Measurements from ENCODE around the gene SLCO1B3. TPM values are rescaled to one million over a fixed set of nuclear protein-coding genes. Genes with fewer than 3 reads are reported as not detected.

Gene SLCO1B3
- total and polyA plus RNA-seq, 7 experiments from 2014 or later = not detected

GRCh38 chr12:20798554-20798953, 12.0 kb upstream of the SLCO1B3 start:
- Histone ChIP-seq H3K4me3 (ENCODE audit: low read length) (no peak overlapping the region), H3K9me3 (ENCODE audit: control insufficient read depth in 2 of 3, low read length in 3 of 3) (no peaks in the 10 kb centered on the region), H3K4me1 (ENCODE audit: control insufficient read depth in 2 of 2, insufficient read depth in 2 of 2, low read length in 2 of 2) (no peaks in the 10 kb centered on the region), H3K27ac (ENCODE audit: low read depth, low read length) (no peak overlapping the region), H3K36me3 (ENCODE audit: control insufficient read depth in 2 of 3, insufficient read depth in 3 of 3, low read length in 3 of 3) (no peaks in the 10 kb centered on the region), H3K27me3 (ENCODE audit: control insufficient read depth in 2 of 2, insufficient read depth in 2 of 2, low read length in 2 of 2) (no peaks in the 10 kb centered on the region)
- ATAC-seq = no peak
- CTCF ChIA-PET = no interaction called here
- peaks cover 0 to 5% (median 0%) of the 10 kb centered on the region in 11 donors for H3K9me3 Mint-ChIP-seq
- H3K27me3 Mint-ChIP-seq = peaks cover 0 to 2% (median 0%) of the 10 kb centered on the region in 5 donors
- no peaks in the 10 kb centered on the region for H3K36me3 Mint-ChIP-seq
- H3K27ac Mint-ChIP-seq = no peak overlapping the region
- POLR2A ChIA-PET = no interaction called here
- H3K4me3 Mint-ChIP-seq = no peak overlapping the region
- no peak for DNase-seq
- intact Hi-C loops (cut with micrococcal nuclease) = no loop called here
- H3K4me1 Mint-ChIP-seq = no peaks in the 10 kb centered on the region

DNA sequence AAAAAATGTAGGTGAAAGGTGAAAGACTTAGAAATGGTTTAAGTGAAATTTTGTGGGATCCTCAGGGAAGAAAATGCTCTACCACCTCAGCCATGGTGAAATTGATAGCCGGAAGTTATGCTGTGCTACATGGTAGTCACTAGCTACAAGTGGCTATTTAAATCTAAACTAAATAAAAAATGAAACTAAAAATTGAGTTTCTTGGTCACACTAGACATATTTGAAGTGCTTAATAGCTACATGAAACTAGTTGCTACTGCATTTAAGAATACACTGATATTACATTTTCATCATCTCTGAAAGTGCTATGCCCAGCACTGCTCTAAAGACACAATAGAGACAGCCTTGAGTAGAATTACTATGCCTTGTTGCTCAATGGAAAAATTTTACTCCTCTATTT, 10.3 kb upstream of the SLCO1B3 start:
- ChIA-PET POLR2A (no interaction called here), CTCF (no interaction called here)
- H3K36me3 Mint-ChIP-seq = no peaks in the 10 kb centered on the region
- no peaks in the 10 kb centered on the region for H3K27me3 ChIP-seq (ENCODE audit: control insufficient read depth in 2 of 2, insufficient read depth in 2 of 2, low read length in 2 of 2)
- no peaks in the 10 kb centered on the region for H3K4me1 Mint-ChIP-seq
- no peaks in the 10 kb centered on the region for H3K27me3 Mint-ChIP-seq
- no peaks in the 10 kb centered on the region for H3K36me3 ChIP-seq (ENCODE audit: control insufficient read depth in 2 of 3, insufficient read depth in 3 of 3, low read length in 3 of 3)
- ATAC-seq (no peak), DNase-seq (no peak)
- no peaks in the 10 kb centered on the region for H3K9me3 ChIP-seq (ENCODE audit: control insufficient read depth in 2 of 3, low read length in 3 of 3)
- no peaks in the 10 kb centered on the region for H3K9me3 Mint-ChIP-seq
- intact Hi-C loops (cut with micrococcal nuclease) = no loop called here
- H3K27ac ChIP-seq (ENCODE audit: low read depth, low read length) = no peak overlapping the region
- no peak overlapping the region for H3K4me3 Mint-ChIP-seq
- no peak overlapping the region for H3K27ac Mint-ChIP-seq
- no peaks in the 10 kb centered on the region for H3K4me1 ChIP-seq (ENCODE audit: control insufficient read depth in 2 of 2, insufficient read depth in 2 of 2, low read length in 2 of 2)
- H3K4me3 ChIP-seq (ENCODE audit: low read length) = no peak overlapping the region

DNA sequence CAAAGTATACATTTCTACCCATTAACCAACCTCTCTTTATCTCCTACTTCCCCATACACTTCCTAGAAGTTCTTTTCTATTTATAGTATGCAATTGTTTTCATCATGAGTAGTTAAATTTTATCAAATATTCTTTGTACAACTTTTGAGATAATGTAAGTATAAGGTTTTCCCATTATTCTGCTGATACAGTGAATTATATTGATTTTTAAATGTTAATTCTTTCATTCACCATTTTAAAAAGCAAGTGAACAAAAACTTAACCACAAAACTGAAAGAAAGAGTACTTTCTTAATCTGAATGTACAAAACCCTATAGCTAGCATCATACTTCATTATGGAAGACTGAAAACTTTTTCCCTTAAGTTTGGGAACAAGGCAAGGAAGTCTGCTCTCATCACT, 9.5 kb upstream of the SLCO1B3 start:
- POLR2A ChIA-PET = no interaction called here
- no peak overlapping the region for H3K4me3 Mint-ChIP-seq
- ATAC-seq = no peak

GRCh38 chr12:20805921-20806320, 4.6 kb upstream of the SLCO1B3 start:
- Mint-ChIP-seq H3K4me3 (no peak overlapping the region), H3K27ac (no peak overlapping the region), H3K36me3 (no peaks in the 10 kb centered on the region), H3K27me3 (no peaks in the 10 kb centered on the region), H3K4me1 (no peaks in the 10 kb centered on the region), H3K9me3 (peaks cover 0 to 7% (median 0%) of the 10 kb centered on the region in 11 donors)
- Histone ChIP-seq H3K27ac (ENCODE audit: low read depth, low read length) (no peak overlapping the region), H3K9me3 (ENCODE audit: control insufficient read depth in 2 of 3, low read length in 3 of 3) (no peaks in the 10 kb centered on the region), H3K4me1 (ENCODE audit: control insufficient read depth in 2 of 2, insufficient read depth in 2 of 2, low read length in 2 of 2) (no peaks in the 10 kb centered on the region), H3K36me3 (ENCODE audit: control insufficient read depth in 2 of 3, insufficient read depth in 3 of 3, low read length in 3 of 3) (no peaks in the 10 kb centered on the region), H3K4me3 (ENCODE audit: low read length) (no peak overlapping the region), H3K27me3 (ENCODE audit: control insufficient read depth in 2 of 2, insufficient read depth in 2 of 2, low read length in 2 of 2) (no peaks in the 10 kb centered on the region)
- ChIA-PET POLR2A (no interaction called here), CTCF (no interaction called here)
- no peak for DNase-seq
- no peak for ATAC-seq
- intact Hi-C loops (cut with micrococcal nuclease) = no loop called here

More for the DNA sequence above, 9.5 kb upstream of the SLCO1B3 start:
- H3K27ac ChIP-seq (ENCODE audit: low read depth, low read length) = no peak overlapping the region
- no peaks in the 10 kb centered on the region for H3K9me3 Mint-ChIP-seq
- H3K9me3 ChIP-seq (ENCODE audit: control insufficient read depth in 2 of 3, low read length in 3 of 3) = no peaks in the 10 kb centered on the region
- no peak overlapping the region for H3K4me3 ChIP-seq (ENCODE audit: low read length)
- H3K36me3 ChIP-seq (ENCODE audit: control insufficient read depth in 2 of 3, insufficient read depth in 3 of 3, low read length in 3 of 3) = no peaks in the 10 kb centered on the region
- CTCF ChIA-PET = no interaction called here
- DNase-seq = no peak
- intact Hi-C loops (cut with micrococcal nuclease) = no loop called here
- no peaks in the 10 kb centered on the region for H3K36me3 Mint-ChIP-seq
- no peaks in the 10 kb centered on the region for H3K27me3 Mint-ChIP-seq
- H3K4me1 ChIP-seq (ENCODE audit: control insufficient read depth in 2 of 2, insufficient read depth in 2 of 2, low read length in 2 of 2) = no peaks in the 10 kb centered on the region
- H3K27me3 ChIP-seq (ENCODE audit: control insufficient read depth in 2 of 2, insufficient read depth in 2 of 2, low read length in 2 of 2) = no peaks in the 10 kb centered on the region
- H3K4me1 Mint-ChIP-seq = no peaks in the 10 kb centered on the region
- H3K27ac Mint-ChIP-seq = no peak overlapping the region

DNA sequence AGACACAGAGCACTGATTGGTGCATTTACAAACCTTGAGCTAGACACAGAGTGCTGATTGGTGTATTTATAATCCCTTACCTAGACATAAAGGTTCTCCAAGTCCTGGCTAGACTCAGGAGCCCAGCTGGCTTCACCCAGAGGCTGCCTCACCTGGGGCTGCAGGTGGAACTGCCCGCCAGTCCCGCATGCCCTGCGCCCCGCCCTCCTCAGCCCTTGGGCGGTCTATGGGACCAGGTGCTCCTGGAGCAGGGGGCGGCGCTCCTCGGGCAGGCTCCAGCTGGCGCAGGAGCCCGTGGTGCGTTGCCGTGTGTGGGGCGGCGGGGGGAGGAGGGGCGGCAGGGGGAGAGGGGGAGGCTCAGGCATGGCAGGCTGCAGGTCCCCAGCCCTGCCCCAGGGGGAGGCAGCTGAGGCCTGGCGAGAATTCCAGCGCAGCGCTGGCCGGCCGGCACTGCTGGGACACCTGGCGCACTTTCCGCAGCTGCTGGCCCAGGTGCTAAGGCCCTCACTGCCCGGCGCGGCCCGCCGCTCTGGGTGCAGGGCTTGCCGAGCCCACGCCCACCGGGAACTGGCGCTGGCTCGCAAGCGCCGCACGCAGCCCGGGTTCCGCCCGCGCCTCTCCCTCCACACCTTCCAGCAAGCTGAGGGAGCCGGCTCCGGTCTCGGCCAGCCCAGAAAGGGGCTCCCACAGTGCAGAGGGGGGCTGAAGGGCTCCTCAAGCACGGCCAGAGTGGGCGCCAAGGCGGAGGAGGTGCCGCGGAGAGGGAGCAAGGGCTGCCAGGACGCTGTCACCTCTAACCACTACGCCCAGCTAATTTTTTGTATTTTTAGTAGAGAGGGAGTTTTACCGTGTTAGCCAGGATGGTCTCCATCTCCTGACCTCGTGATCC, 3.1 kb upstream of the SLCO1B3 start:
- ATAC-seq (no peak), DNase-seq (no peak)
- H3K9me3 Mint-ChIP-seq = peaks cover 0 to 7% (median 2%) of the 10 kb centered on the region in 11 donors
- ChIA-PET POLR2A (no interaction called here), CTCF (no interaction called here)
- Histone ChIP-seq H3K4me3 (ENCODE audit: low read length) (no peak overlapping the region), H3K9me3 (ENCODE audit: control insufficient read depth in 2 of 3, low read length in 3 of 3) (no peaks in the 10 kb centered on the region), H3K4me1 (ENCODE audit: control insufficient read depth in 2 of 2, insufficient read depth in 2 of 2, low read length in 2 of 2) (no peaks in the 10 kb centered on the region), H3K27ac (ENCODE audit: low read depth, low read length) (no peak overlapping the region), H3K27me3 (ENCODE audit: control insufficient read depth in 2 of 2, insufficient read depth in 2 of 2, low read length in 2 of 2) (no peaks in the 10 kb centered on the region), H3K36me3 (ENCODE audit: control insufficient read depth in 2 of 3, insufficient read depth in 3 of 3, low read length in 3 of 3) (no peaks in the 10 kb centered on the region)
- no peaks in the 10 kb centered on the region for H3K4me1 Mint-ChIP-seq
- intact Hi-C loops (cut with micrococcal nuclease) = no loop called here
- H3K27ac Mint-ChIP-seq = no peak overlapping the region
- H3K36me3 Mint-ChIP-seq = no peaks in the 10 kb centered on the region
- H3K27me3 Mint-ChIP-seq = no peaks in the 10 kb centered on the region
- no peak overlapping the region for H3K4me3 Mint-ChIP-seq

DNA sequence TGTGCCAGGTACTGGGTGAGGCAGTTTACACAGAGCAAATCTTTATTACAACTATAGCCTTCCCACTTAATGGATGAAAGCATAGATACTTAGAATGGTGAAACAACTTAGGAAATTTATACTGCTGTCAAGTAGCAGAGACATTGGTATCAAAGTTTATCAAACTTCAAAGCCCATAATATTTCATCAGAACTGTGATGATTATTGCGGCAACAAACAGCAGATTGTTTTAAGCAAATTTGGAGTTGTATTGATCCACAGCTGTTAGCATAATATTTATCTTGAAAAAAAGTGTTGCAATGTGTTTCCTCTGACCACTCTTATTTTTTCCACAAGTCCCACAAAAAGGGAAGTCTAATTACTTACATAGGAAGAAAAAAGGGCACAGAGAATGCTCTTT, 2.0 kb upstream of the SLCO1B3 start:
- Histone ChIP-seq H3K4me1 (ENCODE audit: control insufficient read depth in 2 of 2, insufficient read depth in 2 of 2, low read length in 2 of 2) (no peaks in the 10 kb centered on the region), H3K27ac (ENCODE audit: low read depth, low read length) (no peak overlapping the region), H3K9me3 (ENCODE audit: control insufficient read depth in 2 of 3, low read length in 3 of 3) (no peaks in the 10 kb centered on the region), H3K27me3 (ENCODE audit: control insufficient read depth in 2 of 2, insufficient read depth in 2 of 2, low read length in 2 of 2) (no peaks in the 10 kb centered on the region), H3K4me3 (ENCODE audit: low read length) (no peak overlapping the region), H3K36me3 (ENCODE audit: control insufficient read depth in 2 of 3, insufficient read depth in 3 of 3, low read length in 3 of 3) (no peaks in the 10 kb centered on the region)
- ATAC-seq = no peak
- H3K4me1 Mint-ChIP-seq = no peaks in the 10 kb centered on the region
- ChIA-PET POLR2A (no interaction called here), CTCF (no interaction called here)
- no peak for DNase-seq
- intact Hi-C loops (cut with micrococcal nuclease) = no loop called here
- H3K9me3 Mint-ChIP-seq = peaks cover 0 to 7% (median 2%) of the 10 kb centered on the region in 11 donors
- H3K27ac Mint-ChIP-seq = no peak overlapping the region
- H3K36me3 Mint-ChIP-seq = no peaks in the 10 kb centered on the region
- no peak overlapping the region for H3K4me3 Mint-ChIP-seq
- no peaks in the 10 kb centered on the region for H3K27me3 Mint-ChIP-seq

DNA sequence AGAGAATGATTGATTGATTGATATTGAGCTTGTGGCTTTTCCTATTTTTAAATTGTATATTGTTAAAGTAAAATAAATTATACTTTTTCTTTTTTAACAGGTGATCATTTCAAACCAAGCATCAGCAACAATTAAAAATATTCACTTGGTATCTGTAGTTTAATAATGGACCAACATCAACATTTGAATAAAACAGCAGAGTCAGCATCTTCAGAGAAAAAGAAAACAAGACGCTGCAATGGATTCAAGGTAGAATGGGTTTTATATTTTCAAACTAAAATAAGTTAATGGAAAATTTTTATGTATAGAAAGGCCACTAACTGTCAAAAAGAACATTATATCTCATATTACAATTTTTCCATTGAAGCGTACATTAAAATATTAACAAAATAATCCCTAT, 5.1 kb downstream of the SLCO1B3 start:
- Mint-ChIP-seq H3K9me3 (peaks cover 0 to 17% (median 5%) of the 10 kb centered on the region in 11 donors), H3K36me3 (no peaks in the 10 kb centered on the region), H3K4me3 (no peak overlapping the region), H3K27ac (no peak overlapping the region), H3K4me1 (no peaks in the 10 kb centered on the region), H3K27me3 (no peaks in the 10 kb centered on the region)
- no peaks in the 10 kb centered on the region for H3K36me3 ChIP-seq (ENCODE audit: control insufficient read depth in 2 of 3, insufficient read depth in 3 of 3, low read length in 3 of 3)
- no peaks in the 10 kb centered on the region for H3K4me1 ChIP-seq (ENCODE audit: control insufficient read depth in 2 of 2, insufficient read depth in 2 of 2, low read length in 2 of 2)
- H3K9me3 ChIP-seq (ENCODE audit: control insufficient read depth in 2 of 3, low read length in 3 of 3) = no peaks in the 10 kb centered on the region
- H3K27me3 ChIP-seq (ENCODE audit: control insufficient read depth in 2 of 2, insufficient read depth in 2 of 2, low read length in 2 of 2) = no peaks in the 10 kb centered on the region
- DNase-seq (no peak), ATAC-seq (no peak)
- CTCF ChIA-PET = no interaction called here
- no peak overlapping the region for H3K27ac ChIP-seq (ENCODE audit: low read depth, low read length)
- intact Hi-C loops (cut with micrococcal nuclease) = no loop called here
- H3K4me3 ChIP-seq (ENCODE audit: low read length) = no peak overlapping the region
- POLR2A ChIA-PET = no interaction called here

All from naive thymus-derived CD4-positive, alpha-beta T cell (primary cell).